Mesenchymal stem cell (in vitro differentiated cells and primary cell): Measurements from ENCODE around the gene TRPV2.

Experiments used
- DNase-seq: peaks from one replicate; pipeline ENCODE4 v3.0.0-alpha.2; 2013
- H2AFZ ChIP-seq: one replicate; pipeline ENCODE4 v1.6.1; 2013; ENCODE audit warnings: low read depth, mild to moderate bottlenecking, control low read depth, inconsistent platforms, low read length, moderate library complexity
- H2AK5ac ChIP-seq: 2 replicates; pipeline ENCODE4 v1.6.1; 2013; ENCODE audit warnings: low read length, moderate library complexity, mild to moderate bottlenecking, inconsistent platforms; ENCODE audit not compliant: severe bottlenecking
- H2BK120ac ChIP-seq: one replicate; pipeline ENCODE4 v1.6.1; 2013; ENCODE audit warnings: low read depth, mild to moderate bottlenecking, inconsistent platforms, low read length, moderate library complexity
- H2BK12ac ChIP-seq, 2 experiments: one replicate each; pipeline ENCODE4 v1.6.1; 2013; ENCODE audit warnings: inconsistent platforms in 2 of 2, low read length in 2 of 2, mild to moderate bottlenecking in 2 of 2, moderate library complexity in 2 of 2, control low read depth in 1 of 2
- H2BK15ac ChIP-seq: one replicate; pipeline ENCODE4 v1.6.1; 2013; ENCODE audit warnings: mild to moderate bottlenecking, low read depth, inconsistent platforms; ENCODE audit not compliant: poor library complexity, severe bottlenecking
- H2BK5ac ChIP-seq: 2 replicates; pipeline ENCODE4 v1.6.1; 2013; ENCODE audit warnings: low read depth, mild to moderate bottlenecking, low read length, control low read depth, inconsistent platforms; ENCODE audit not compliant: poor library complexity, severe bottlenecking
- H3K14ac ChIP-seq, 2 experiments: one replicate each; pipeline ENCODE4 v1.6.1; 2013; ENCODE audit warnings: inconsistent platforms in 2 of 2, low read length in 2 of 2, control low read depth in 1 of 2, mild to moderate bottlenecking in 1 of 2, moderate library complexity in 1 of 2
- H3K18ac ChIP-seq, 2 experiments: one replicate each; pipeline ENCODE4 v1.6.1; 2013; ENCODE audit warnings: inconsistent platforms in 2 of 2, low read length in 2 of 2, control low read depth in 1 of 2, low read depth in 1 of 2, mild to moderate bottlenecking in 1 of 2
- H3K23ac ChIP-seq, 2 experiments: one replicate each; pipeline ENCODE4 v1.6.1; 2013; ENCODE audit warnings: inconsistent platforms in 2 of 2, low read length in 2 of 2, mild to moderate bottlenecking in 2 of 2, moderate library complexity in 2 of 2, control low read depth in 1 of 2
- H3K27ac ChIP-seq: 2 replicates; pipeline ENCODE4 v1.5.1; 2013; ENCODE audit warnings: mild to moderate bottlenecking, moderate library complexity, low read length, control low read depth, inconsistent platforms; ENCODE audit not compliant: poor library complexity, severe bottlenecking
- H3K27me3 ChIP-seq, 2 experiments: 2 replicates each; pipeline versions ENCODE4 v1.6.1 to v1.7.0; 2013; ENCODE audit warnings: low read length in 2 of 2, mild to moderate bottlenecking in 2 of 2, moderate library complexity in 2 of 2, control low read depth in 1 of 2, inconsistent platforms in 1 of 2; ENCODE audit not compliant: control insufficient read depth in 1 of 2, insufficient read depth in 1 of 2
- H3K36me3 ChIP-seq, 2 experiments: 2 replicates each; pipeline versions ENCODE4 v1.6.1 to v1.7.0; 2013; ENCODE audit warnings: low read length in 2 of 2, control low read depth in 1 of 2, inconsistent platforms in 1 of 2, low read depth in 1 of 2, mild to moderate bottlenecking in 1 of 2; ENCODE audit not compliant: insufficient read depth in 2 of 2, control insufficient read depth in 1 of 2
- H3K4ac ChIP-seq, 2 experiments: one replicate each; pipeline ENCODE4 v1.6.1; 2013; ENCODE audit warnings: inconsistent platforms in 2 of 2, low read length in 2 of 2, mild to moderate bottlenecking in 2 of 2, moderate library complexity in 2 of 2, control low read depth in 1 of 2, low read depth in 1 of 2
- H3K4me1 ChIP-seq: 2 replicates; pipeline ENCODE4 v1.6.1; 2013; ENCODE audit warnings: low read depth, low read length, control low read depth; ENCODE audit not compliant: control insufficient read depth, insufficient read depth
- H3K4me2 ChIP-seq: 2 replicates; pipeline ENCODE4 v1.6.1; 2013; ENCODE audit warnings: low read length, mild to moderate bottlenecking, inconsistent platforms; ENCODE audit not compliant: poor library complexity, severe bottlenecking
- H3K4me3 ChIP-seq, 2 experiments: 2 replicates each; pipeline versions ENCODE4 v1.5.1 to v1.7.0; 2013; ENCODE audit warnings: low read length in 2 of 2, mild to moderate bottlenecking in 2 of 2, control low read depth in 1 of 2, low read depth in 1 of 2; ENCODE audit not compliant: insufficient read depth in 1 of 2
- H3K79me1 ChIP-seq: replicated peaks from 2 replicates; pipeline ENCODE4 v1.6.1; 2013; ENCODE audit warnings: mild to moderate bottlenecking, control low read depth, low read length, inconsistent platforms; ENCODE audit not compliant: poor library complexity, severe bottlenecking
- H3K9ac ChIP-seq: 2 replicates; pipeline ENCODE4 v1.7.0; 2013; ENCODE audit warnings: mild to moderate bottlenecking, low read length, moderate library complexity
- H3K9me3 ChIP-seq: 2 replicates; pipeline ENCODE4 v1.7.0; 2013; ENCODE audit warnings: mild to moderate bottlenecking, low read length; ENCODE audit not compliant: control insufficient read depth
- H4K8ac ChIP-seq: one replicate; pipeline ENCODE4 v1.6.1; 2013; ENCODE audit warnings: inconsistent platforms, mild to moderate bottlenecking, low read length, moderate library complexity
- H4K91ac ChIP-seq: one replicate; pipeline ENCODE4 v1.6.1; 2013; ENCODE audit warnings: mild to moderate bottlenecking, low read length, inconsistent platforms
- WGBS: methylation state at CpG from one replicate; pipeline ENCODE4 v1.1.7; 2013; ENCODE audit warnings: mixed read lengths; 5-methylcytosine and 5-hydroxymethylcytosine counted together

TRPV2 gene

GRCh38 chr17:16417896-16418684 is 2.7 kb downstream of the TRPV2 start:
- Histone ChIP-seq H4K8ac (peak overlapping the region; percentile 95), H2BK15ac (peak overlapping the region; percentile 95), H2BK12ac (peak overlapping the region; percentile 96 to 99), H3K4me2 (no peak overlapping the region), H2AK5ac (peak overlapping the region; percentile 58), H3K4me1 (peaks cover 44% of the 10 kb centered on the region), H2AFZ (no peak overlapping the region), H3K27ac (peak overlapping the region; percentile 99), H3K23ac (no peak overlapping the region), H3K9ac (peak overlapping the region; percentile 86), H3K79me1 (no peaks in the 10 kb centered on the region), H2BK120ac (peak overlapping the region; percentile 36), H3K36me3 (peaks cover 2 to 36% of the 10 kb centered on the region in 2 experiments), H3K27me3 (no peaks in the 10 kb centered on the region), H3K4ac (peak overlapping the region; percentile 62 to 92), H3K14ac (peak overlapping the region; percentile 5 to 26), H2BK5ac (peak overlapping the region; percentile 92), H4K91ac (peak overlapping the region; percentile 93), H3K9me3 (no peaks in the 10 kb centered on the region), H3K18ac (peak overlapping the region; percentile 84 to 99), H3K4me3 (peak overlapping the region in 1 of 2 experiments; percentile 60)
- WGBS, result 76% methylated on average over 7 of the region's 7 CpGs
- peak; percentile 43 for DNase-seq

- peak overlapping the region; percentile 43 for H3K4me2 ChIP-seq
- H3K18ac ChIP-seq, result peak overlapping the region; percentile 84 to 99
- H2BK120ac ChIP-seq, result peak overlapping the region; percentile 36
- H3K27me3 ChIP-seq, result no peaks in the 10 kb centered on the region
- peak overlapping the region; percentile 92 for H2BK5ac ChIP-seq
- 71% methylated on average over 1 of the region's 2 CpGs for WGBS
- H3K79me1 ChIP-seq, result no peaks in the 10 kb centered on the region
- peak overlapping the region; percentile 86 for H3K9ac ChIP-seq
- peak overlapping the region; percentile 95 for H4K8ac ChIP-seq
- no peak overlapping the region for H2AFZ ChIP-seq
- H4K91ac ChIP-seq, result peak overlapping the region; percentile 93
- H3K14ac ChIP-seq, result peak overlapping the region; percentile 5 to 8
- peak overlapping the region; percentile 62 to 92 for H3K4ac ChIP-seq
- peak overlapping the region; percentile 96 to 99 for H2BK12ac ChIP-seq
- peak overlapping the region in 1 of 2 experiments; percentile 60 for H3K4me3 ChIP-seq
- H3K27ac ChIP-seq, result peak overlapping the region; percentile 99
- no peaks in the 10 kb centered on the region for H3K9me3 ChIP-seq
- H3K4me1 ChIP-seq, result peaks cover 49% of the 10 kb centered on the region
- DNase-seq, result no peak
- H2AK5ac ChIP-seq, result peak overlapping the region; percentile 58
- H3K36me3 ChIP-seq, result peaks cover 7 to 42% of the 10 kb centered on the region in 2 experiments
- no peak overlapping the region for H3K23ac ChIP-seq
- peak overlapping the region; percentile 95 for H2BK15ac ChIP-seq
Observed at GRCh38 chr17:16418685-16419068, 3.3 kb downstream of the TRPV2 start.

GRCh38 chr17:16419074-16419928 is 3.9 kb downstream of the TRPV2 start:
- Histone ChIP-seq H2AK5ac (peak overlapping the region; percentile 58), H3K79me1 (no peaks in the 10 kb centered on the region), H2BK12ac (peak overlapping the region; percentile 99), H3K36me3 (peaks cover 7 to 44% of the 10 kb centered on the region in 2 experiments), H3K4me3 (peak overlapping the region in 1 of 2 experiments; percentile 60), H2BK120ac (peak overlapping the region; percentile 98), H3K14ac (peak overlapping the region in 1 of 2 experiments; percentile 93), H3K27ac (peak overlapping the region; percentile 99), H3K4ac (peak overlapping the region; percentile 92 to 96), H3K9me3 (no peaks in the 10 kb centered on the region), H3K9ac (peak overlapping the region; percentile 86), H2BK15ac (peak overlapping the region; percentile 95), H3K4me2 (peak overlapping the region; percentile 43), H3K23ac (peak overlapping the region in 1 of 2 experiments; percentile 94), H4K91ac (peak overlapping the region; percentile 93), H3K27me3 (no peaks in the 10 kb centered on the region), H2BK5ac (peak overlapping the region; percentile 92), H3K18ac (peak overlapping the region; percentile 99), H3K4me1 (peaks cover 49% of the 10 kb centered on the region), H2AFZ (no peak overlapping the region), H4K8ac (peak overlapping the region; percentile 95)
- DNase-seq, result peak; percentile 96
- 7% methylated on average over 7 of the region's 8 CpGs for WGBS
